ENCODE results near the gene VSTM4.

GRCh38 chr10:49109669-49110340 lies 5.5 kb downstream of the VSTM4 start:
- TF ChIP-seq CTCF (conservative IDR thresholded peaks at IDR 0.05) = no peak
- TF ChIP-seq EZH2 (IDR thresholded peaks at IDR 0.05; ENCODE audit: low read depth) = no peak

Data from PC-9 (cell line).